Activated T-helper 1 cell treated with anti-CD3 and anti-CD28 coated beads, Interleukin-12 subunit alpha, Interleukin-12 subunit beta, Interleukin-2, Interleukin-4 antibody, amounts not matched to agents 30 ng/mL and 10 ng/mL and 1 ng/mL, durations not matched to agents 14 hours and 24 hours and 36 hours (primary cell): ENCODE measurements around the gene UPF1. TPM values are rescaled to one million over a fixed set of nuclear protein-coding genes. Genes with fewer than 3 reads are reported as not detected.
"Not testable (repeated sequence)": the region's sequence is repeated elsewhere in the genome, so short reads cannot be mapped to it uniquely, and the experiment has no call there.

Source experiments
- DNase-seq: peaks from one replicate; pipeline ENCODE4 v3.0.0; 2021; ENCODE audit warnings: low spot score
- H3K27ac Mint-ChIP-seq: one replicate; pipeline ENCODE4 v1.8.0; 2021; ENCODE audit warnings: mild to moderate bottlenecking, mixed read lengths
- H3K27me3 Mint-ChIP-seq: one replicate; pipeline ENCODE4 v1.8.0; 2022; ENCODE audit warnings: mild to moderate bottlenecking, moderate library complexity, mixed read lengths; ENCODE audit not compliant: insufficient read depth
- H3K36me3 Mint-ChIP-seq: one replicate; pipeline ENCODE4 v1.8.0; 2021; ENCODE audit warnings: low read depth, mixed read lengths
- H3K4me1 Mint-ChIP-seq: one replicate; pipeline ENCODE4 v1.8.0; 2021; ENCODE audit warnings: low read depth, mixed read lengths
- H3K4me3 Mint-ChIP-seq: one replicate; pipeline ENCODE4 v1.8.0; 2021; ENCODE audit warnings: mild to moderate bottlenecking, moderate library complexity, mixed read lengths
- H3K9me3 Mint-ChIP-seq: one replicate; pipeline ENCODE4 v1.8.0; 2021; ENCODE audit warnings: mixed read lengths
- intact Hi-C: fragments of 100-400 bp; cut with micrococcal nuclease; formaldehyde crosslinking; loops from one replicate; pipeline ENCODE4 v1.15.1; 2024
- total RNA-seq: library from RNA; stranded (reverse); gene quantifications from 2 replicates; pipeline ENCODE4 v1.2.3, GENCODE V29; 2022

The UPF1 gene
- total RNA-seq, 1 donor from 2014 or later: 102 TPM

- DNase-seq: no peak
- Mint-ChIP-seq H3K27ac (no peak overlapping the region), H3K9me3 (no peaks in the 10 kb centered on the region), H3K27me3 (peaks cover 4% of the 10 kb centered on the region), H3K36me3 (no peaks in the 10 kb centered on the region), H3K4me1 (no peaks in the 10 kb centered on the region), H3K4me3 (no peak overlapping the region)
- intact Hi-C loops: no loop called here
These were observed 27.6 kb upstream of the UPF1 start for GRCh38 chr19:18804139-18804601.

GRCh38 chr19:18804643-18805042, 27.1 kb upstream of the UPF1 start:
- peaks cover 7% of the 10 kb centered on the region for H3K27me3 Mint-ChIP-seq
- H3K27ac Mint-ChIP-seq: no peak overlapping the region
- H3K4me1 Mint-ChIP-seq: peaks cover 4% of the 10 kb centered on the region
- no peaks in the 10 kb centered on the region for H3K36me3 Mint-ChIP-seq
- H3K9me3 Mint-ChIP-seq: no peaks in the 10 kb centered on the region
- DNase-seq: no peak
- no peak overlapping the region for H3K4me3 Mint-ChIP-seq
- intact Hi-C loops: no loop called here

GRCh38 chr19:18807861-18808331, 23.9 kb upstream of the UPF1 start:
- H3K27me3 Mint-ChIP-seq: peaks cover 8% of the 10 kb centered on the region
- intact Hi-C loops: no loop called here
- no peaks in the 10 kb centered on the region for H3K9me3 Mint-ChIP-seq
- DNase-seq: no peak
- H3K4me3 Mint-ChIP-seq: no peak overlapping the region
- no peak overlapping the region for H3K27ac Mint-ChIP-seq
- H3K4me1 Mint-ChIP-seq: peaks cover 5% of the 10 kb centered on the region
- H3K36me3 Mint-ChIP-seq: no peaks in the 10 kb centered on the region

GRCh38 chr19:18809149-18809868, 22.4 kb upstream of the UPF1 start:
- no peak overlapping the region for H3K4me3 Mint-ChIP-seq
- H3K27ac Mint-ChIP-seq: no peak overlapping the region
- peaks cover 5% of the 10 kb centered on the region for H3K4me1 Mint-ChIP-seq
- intact Hi-C loops: no loop called here
- peaks cover 8% of the 10 kb centered on the region for H3K27me3 Mint-ChIP-seq
- no peaks in the 10 kb centered on the region for H3K9me3 Mint-ChIP-seq
- no peaks in the 10 kb centered on the region for H3K36me3 Mint-ChIP-seq
- DNase-seq: no peak

GRCh38 chr19:18811638-18812037, 20.1 kb upstream of the UPF1 start:
- H3K36me3 Mint-ChIP-seq, H3K4me3 Mint-ChIP-seq, DNase-seq, intact Hi-C loops, H3K4me1 Mint-ChIP-seq, H3K27ac Mint-ChIP-seq, H3K9me3 Mint-ChIP-seq, H3K27me3 Mint-ChIP-seq: not testable (repeated sequence)

GRCh38 chr19:18814063-18814462, 17.7 kb upstream of the UPF1 start:
- Mint-ChIP-seq H3K27ac (no peak overlapping the region), H3K4me1 (peaks cover 5% of the 10 kb centered on the region), H3K4me3 (no peak overlapping the region), H3K9me3 (no peaks in the 10 kb centered on the region), H3K36me3 (no peaks in the 10 kb centered on the region), H3K27me3 (peaks cover 6% of the 10 kb centered on the region)
- no peak for DNase-seq
- intact Hi-C loops: no loop called here

- Mint-ChIP-seq H3K27me3 (peaks cover 3% of the 10 kb centered on the region), H3K4me3 (no peak overlapping the region), H3K27ac (no peak overlapping the region), H3K9me3 (no peaks in the 10 kb centered on the region), H3K4me1 (no peaks in the 10 kb centered on the region), H3K36me3 (no peaks in the 10 kb centered on the region)
- no peak for DNase-seq
- intact Hi-C loops: no loop called here
These were observed 16.1 kb upstream of the UPF1 start for GRCh38 chr19:18815673-18816072.

- H3K9me3 Mint-ChIP-seq, H3K36me3 Mint-ChIP-seq, intact Hi-C loops, H3K27me3 Mint-ChIP-seq, H3K27ac Mint-ChIP-seq, H3K4me1 Mint-ChIP-seq, H3K4me3 Mint-ChIP-seq, DNase-seq: not testable (repeated sequence)
These were observed 15.1 kb upstream of the UPF1 start for GRCh38 chr19:18816645-18817044.

GRCh38 chr19:18817574-18817973, 14.2 kb upstream of the UPF1 start:
- Mint-ChIP-seq H3K27ac (no peak overlapping the region), H3K9me3 (no peaks in the 10 kb centered on the region), H3K27me3 (peaks cover 3% of the 10 kb centered on the region), H3K36me3 (no peaks in the 10 kb centered on the region), H3K4me3 (no peak overlapping the region), H3K4me1 (no peaks in the 10 kb centered on the region)
- DNase-seq: no peak
- intact Hi-C loops: no loop called here

- H3K27me3 Mint-ChIP-seq: peaks cover 25% of the 10 kb centered on the region
- intact Hi-C loops: no loop called here
- H3K9me3 Mint-ChIP-seq: peaks cover 5% of the 10 kb centered on the region
- H3K4me3 Mint-ChIP-seq: no peak overlapping the region
- no peak for DNase-seq
- H3K36me3 Mint-ChIP-seq: peaks cover 11% of the 10 kb centered on the region
- H3K27ac Mint-ChIP-seq: no peak overlapping the region
- H3K4me1 Mint-ChIP-seq: peaks cover 11% of the 10 kb centered on the region
These were observed 3.0 kb upstream of the UPF1 start for GRCh38 chr19:18828786-18829185.

- H3K4me3 Mint-ChIP-seq: peak overlapping the region; percentile 78
- H3K27ac Mint-ChIP-seq: no peak overlapping the region
- H3K36me3 Mint-ChIP-seq: peaks cover 27% of the 10 kb centered on the region
- H3K27me3 Mint-ChIP-seq: peaks cover 20% of the 10 kb centered on the region
- H3K4me1 Mint-ChIP-seq: peaks cover 26% of the 10 kb centered on the region
- intact Hi-C loops: loop anchor here (5.0 kb wide), 5 partner anchors 43 to 273 kb away; partner anchors contain the start of genes ARMC6, KXD1, REX1BD and SUGP2
- H3K9me3 Mint-ChIP-seq: peaks cover 5% of the 10 kb centered on the region
- DNase-seq: no peak
These were observed 1.3 kb upstream of the UPF1 start for GRCh38 chr19:18830488-18830887.

GRCh38 chr19:18832306-18833140, 764 bp downstream of the UPF1 start:
- Mint-ChIP-seq H3K4me1 (peaks cover 35% of the 10 kb centered on the region), H3K4me3 (peak overlapping the region; percentile 96), H3K9me3 (no peaks in the 10 kb centered on the region), H3K27ac (peak overlapping the region; percentile 95), H3K36me3 (peaks cover 37% of the 10 kb centered on the region), H3K27me3 (peaks cover 14% of the 10 kb centered on the region)
- peak; percentile 8 for DNase-seq
- intact Hi-C loops: loop anchor here (5.0 kb wide), 5 partner anchors 45 to 275 kb away; partner anchors contain the start of genes ARMC6, KXD1, REX1BD and SUGP2

GRCh38 chr19:18833141-18833476, 1.4 kb downstream of the UPF1 start:
- peaks cover 35% of the 10 kb centered on the region for H3K4me1 Mint-ChIP-seq
- peaks cover 14% of the 10 kb centered on the region for H3K27me3 Mint-ChIP-seq
- DNase-seq: no peak
- intact Hi-C loops: loop anchor here (5.0 kb wide), 5 partner anchors 46 to 276 kb away; partner anchors contain the start of genes ARMC6, KXD1, REX1BD and SUGP2
- no peaks in the 10 kb centered on the region for H3K9me3 Mint-ChIP-seq
- H3K36me3 Mint-ChIP-seq: peaks cover 42% of the 10 kb centered on the region
- H3K4me3 Mint-ChIP-seq: peak overlapping the region; percentile 96
- H3K27ac Mint-ChIP-seq: peak overlapping the region; percentile 95
